Ishikawa (cell line): ENCODE results near the gene RCAN2.

ENCODE experiments used
- CEBPB ChIP-seq: IDR thresholded peaks from 2 replicates; pipeline ENCODE4 v1.6.1; 2012
- NFIC ChIP-seq: IDR thresholded peaks from 2 replicates; pipeline ENCODE4 v1.6.1; 2012
- YY1 ChIP-seq: IDR thresholded peaks from 2 replicates; pipeline ENCODE4 v1.6.1; 2012; ENCODE audit warnings: low read depth
- TF ChIP-seq, protein P1 (sequence below): IDR thresholded peaks from 2 replicates; pipeline ENCODE4 v1.6.1; 2012
- TF ChIP-seq, protein P2 (sequence below): IDR thresholded peaks from 2 replicates; pipeline ENCODE4 v1.6.1; 2012; ENCODE audit warnings: low read depth, mild to moderate bottlenecking
- TF ChIP-seq, protein P3 (sequence below): IDR thresholded peaks from 2 replicates; pipeline ENCODE4 v1.6.1; 2012

DNA sequence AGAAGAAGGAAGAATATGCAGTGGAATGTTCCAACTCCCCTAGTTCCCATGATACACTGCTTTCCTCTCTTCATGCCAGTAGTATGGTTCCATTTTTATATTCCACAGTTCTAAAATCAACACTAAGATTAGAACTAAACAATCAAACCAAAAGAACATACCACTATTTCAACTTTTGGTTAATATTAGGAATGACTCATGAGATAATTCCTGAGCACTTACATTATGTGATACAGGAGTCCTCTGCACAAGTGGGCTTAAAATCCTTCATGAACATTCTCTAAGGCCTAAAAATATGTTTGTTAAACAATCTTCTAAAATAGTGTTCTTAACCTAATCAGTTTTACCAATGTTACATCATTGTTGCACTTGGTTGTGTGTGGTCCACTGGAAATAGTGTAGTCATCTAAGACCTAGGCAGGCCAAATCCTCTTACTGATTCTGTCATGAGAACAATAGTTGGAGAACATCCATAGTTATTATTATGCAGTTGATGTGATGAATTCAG lies 30.3 kb upstream of the RCAN2 start:
- TF ChIP-seq, protein P1, sequence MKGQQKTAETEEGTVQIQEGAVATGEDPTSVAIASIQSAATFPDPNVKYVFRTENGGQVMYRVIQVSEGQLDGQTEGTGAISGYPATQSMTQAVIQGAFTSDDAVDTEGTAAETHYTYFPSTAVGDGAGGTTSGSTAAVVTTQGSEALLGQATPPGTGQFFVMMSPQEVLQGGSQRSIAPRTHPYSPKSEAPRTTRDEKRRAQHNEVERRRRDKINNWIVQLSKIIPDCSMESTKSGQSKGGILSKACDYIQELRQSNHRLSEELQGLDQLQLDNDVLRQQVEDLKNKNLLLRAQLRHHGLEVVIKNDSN: no peak
- TF ChIP-seq YY1 (no peak), CEBPB (no peak), NFIC (no peak)
- TF ChIP-seq, protein P2, sequence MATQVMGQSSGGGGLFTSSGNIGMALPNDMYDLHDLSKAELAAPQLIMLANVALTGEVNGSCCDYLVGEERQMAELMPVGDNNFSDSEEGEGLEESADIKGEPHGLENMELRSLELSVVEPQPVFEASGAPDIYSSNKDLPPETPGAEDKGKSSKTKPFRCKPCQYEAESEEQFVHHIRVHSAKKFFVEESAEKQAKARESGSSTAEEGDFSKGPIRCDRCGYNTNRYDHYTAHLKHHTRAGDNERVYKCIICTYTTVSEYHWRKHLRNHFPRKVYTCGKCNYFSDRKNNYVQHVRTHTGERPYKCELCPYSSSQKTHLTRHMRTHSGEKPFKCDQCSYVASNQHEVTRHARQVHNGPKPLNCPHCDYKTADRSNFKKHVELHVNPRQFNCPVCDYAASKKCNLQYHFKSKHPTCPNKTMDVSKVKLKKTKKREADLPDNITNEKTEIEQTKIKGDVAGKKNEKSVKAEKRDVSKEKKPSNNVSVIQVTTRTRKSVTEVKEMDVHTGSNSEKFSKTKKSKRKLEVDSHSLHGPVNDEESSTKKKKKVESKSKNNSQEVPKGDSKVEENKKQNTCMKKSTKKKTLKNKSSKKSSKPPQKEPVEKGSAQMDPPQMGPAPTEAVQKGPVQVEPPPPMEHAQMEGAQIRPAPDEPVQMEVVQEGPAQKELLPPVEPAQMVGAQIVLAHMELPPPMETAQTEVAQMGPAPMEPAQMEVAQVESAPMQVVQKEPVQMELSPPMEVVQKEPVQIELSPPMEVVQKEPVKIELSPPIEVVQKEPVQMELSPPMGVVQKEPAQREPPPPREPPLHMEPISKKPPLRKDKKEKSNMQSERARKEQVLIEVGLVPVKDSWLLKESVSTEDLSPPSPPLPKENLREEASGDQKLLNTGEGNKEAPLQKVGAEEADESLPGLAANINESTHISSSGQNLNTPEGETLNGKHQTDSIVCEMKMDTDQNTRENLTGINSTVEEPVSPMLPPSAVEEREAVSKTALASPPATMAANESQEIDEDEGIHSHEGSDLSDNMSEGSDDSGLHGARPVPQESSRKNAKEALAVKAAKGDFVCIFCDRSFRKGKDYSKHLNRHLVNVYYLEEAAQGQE: no peak
- TF ChIP-seq, protein P3, sequence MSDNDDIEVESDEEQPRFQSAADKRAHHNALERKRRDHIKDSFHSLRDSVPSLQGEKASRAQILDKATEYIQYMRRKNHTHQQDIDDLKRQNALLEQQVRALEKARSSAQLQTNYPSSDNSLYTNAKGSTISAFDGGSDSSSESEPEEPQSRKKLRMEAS: no peak
